ENCODE data around the gene NFIC.

GRCh38 chr19:3515891-3516422 is 149.6 kb downstream of the NFIC start:
- TF ChIP-seq, protein P1, sequence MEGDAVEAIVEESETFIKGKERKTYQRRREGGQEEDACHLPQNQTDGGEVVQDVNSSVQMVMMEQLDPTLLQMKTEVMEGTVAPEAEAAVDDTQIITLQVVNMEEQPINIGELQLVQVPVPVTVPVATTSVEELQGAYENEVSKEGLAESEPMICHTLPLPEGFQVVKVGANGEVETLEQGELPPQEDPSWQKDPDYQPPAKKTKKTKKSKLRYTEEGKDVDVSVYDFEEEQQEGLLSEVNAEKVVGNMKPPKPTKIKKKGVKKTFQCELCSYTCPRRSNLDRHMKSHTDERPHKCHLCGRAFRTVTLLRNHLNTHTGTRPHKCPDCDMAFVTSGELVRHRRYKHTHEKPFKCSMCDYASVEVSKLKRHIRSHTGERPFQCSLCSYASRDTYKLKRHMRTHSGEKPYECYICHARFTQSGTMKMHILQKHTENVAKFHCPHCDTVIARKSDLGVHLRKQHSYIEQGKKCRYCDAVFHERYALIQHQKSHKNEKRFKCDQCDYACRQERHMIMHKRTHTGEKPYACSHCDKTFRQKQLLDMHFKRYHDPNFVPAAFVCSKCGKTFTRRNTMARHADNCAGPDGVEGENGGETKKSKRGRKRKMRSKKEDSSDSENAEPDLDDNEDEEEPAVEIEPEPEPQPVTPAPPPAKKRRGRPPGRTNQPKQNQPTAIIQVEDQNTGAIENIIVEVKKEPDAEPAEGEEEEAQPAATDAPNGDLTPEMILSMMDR (conservative IDR thresholded peaks at IDR 0.05; ENCODE audit: low read depth, low read length), result no peak
- no peak for TF ChIP-seq MAFK (IDR thresholded peaks at IDR 0.05; ENCODE audit: low read depth, low read length)
- no peak for TF ChIP-seq RFX5 (IDR thresholded peaks at IDR 0.05; ENCODE audit: low read depth, low read length)
- TF ChIP-seq POLR2A (IDR thresholded peaks at IDR 0.05; ENCODE audit: low read depth, low read length), result no peak
- TF ChIP-seq SMC3 (IDR thresholded peaks at IDR 0.05; ENCODE audit: low read depth, low read length), result no peak
- TF ChIP-seq CEBPB (IDR thresholded peaks at IDR 0.05; ENCODE audit: low read depth, low read length), result no peak
- TF ChIP-seq FOS (IDR thresholded peaks at IDR 0.05; ENCODE audit: low read depth, low read length), result no peak
- no peak for TF ChIP-seq RCOR1 (IDR thresholded peaks at IDR 0.05; ENCODE audit: insufficient replicate concordance, low read length)
- no peak for TF ChIP-seq RAD21 (IDR thresholded peaks at IDR 0.05; ENCODE audit: low read length)
- TF ChIP-seq, protein P2, sequence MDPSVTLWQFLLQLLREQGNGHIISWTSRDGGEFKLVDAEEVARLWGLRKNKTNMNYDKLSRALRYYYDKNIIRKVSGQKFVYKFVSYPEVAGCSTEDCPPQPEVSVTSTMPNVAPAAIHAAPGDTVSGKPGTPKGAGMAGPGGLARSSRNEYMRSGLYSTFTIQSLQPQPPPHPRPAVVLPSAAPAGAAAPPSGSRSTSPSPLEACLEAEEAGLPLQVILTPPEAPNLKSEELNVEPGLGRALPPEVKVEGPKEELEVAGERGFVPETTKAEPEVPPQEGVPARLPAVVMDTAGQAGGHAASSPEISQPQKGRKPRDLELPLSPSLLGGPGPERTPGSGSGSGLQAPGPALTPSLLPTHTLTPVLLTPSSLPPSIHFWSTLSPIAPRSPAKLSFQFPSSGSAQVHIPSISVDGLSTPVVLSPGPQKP (IDR thresholded peaks at IDR 0.05; ENCODE audit: borderline replicate concordance, low read depth, low read length), result no peak
- TF ChIP-seq, protein P3, sequence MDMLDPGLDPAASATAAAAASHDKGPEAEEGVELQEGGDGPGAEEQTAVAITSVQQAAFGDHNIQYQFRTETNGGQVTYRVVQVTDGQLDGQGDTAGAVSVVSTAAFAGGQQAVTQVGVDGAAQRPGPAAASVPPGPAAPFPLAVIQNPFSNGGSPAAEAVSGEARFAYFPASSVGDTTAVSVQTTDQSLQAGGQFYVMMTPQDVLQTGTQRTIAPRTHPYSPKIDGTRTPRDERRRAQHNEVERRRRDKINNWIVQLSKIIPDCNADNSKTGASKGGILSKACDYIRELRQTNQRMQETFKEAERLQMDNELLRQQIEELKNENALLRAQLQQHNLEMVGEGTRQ (IDR thresholded peaks at IDR 0.05; ENCODE audit: low read depth, low read length), result no peak
- TF ChIP-seq MXI1 (IDR thresholded peaks at IDR 0.05; ENCODE audit: borderline replicate concordance, low read depth, low read length), result no peak
- no peak for TF ChIP-seq MAZ (IDR thresholded peaks at IDR 0.05; ENCODE audit: borderline replicate concordance, low read depth, low read length)
